ENCODE measurements around the gene WBP4.

- TF ChIP-seq POLR2A (IDR thresholded peaks at IDR 0.05; ENCODE audit: low read depth) (no peak), CTCF (IDR thresholded peaks at IDR 0.05) (no peak), POLR2AphosphoS5 (IDR thresholded peaks at IDR 0.05) (no peak)
Measured at GRCh38 chr13:41077475-41077874, 16.2 kb downstream of the WBP4 start.

Measured in esophagus muscularis mucosa (tissue), 3 donors.